NT2/D1 (cell line): ENCODE measurements around the gene ERCC8.

ENCODE experiments used
- SUZ12 ChIP-seq: IDR thresholded peaks from 2 replicates; pipeline ENCODE4 v1.6.1; 2011; ENCODE audit not compliant: insufficient read length, insufficient read depth; ENCODE audit errors: extremely low read depth
- YY1 ChIP-seq: IDR thresholded peaks from 2 replicates; pipeline ENCODE4 v1.6.1; 2011; ENCODE audit not compliant: insufficient read length, insufficient read depth
- ZNF274 ChIP-seq: IDR thresholded peaks from 2 replicates; pipeline ENCODE4 v1.6.1; 2011; ENCODE audit warnings: mild to moderate bottlenecking, low read depth, low read length

GRCh38 chr5:60829490-60830266 lies 115.2 kb downstream of the ERCC8 start:
- no peak for TF ChIP-seq YY1
- no peak for TF ChIP-seq ZNF274
- no peak for TF ChIP-seq SUZ12
